HepG2 (cell line): Measurements from ENCODE around the gene SELENOS. TPM values are rescaled to one million over a fixed set of nuclear protein-coding genes. Genes with fewer than 3 reads are reported as not detected.
A peak's percentile ranks its signal among the peaks of the same experiment; 100 is the strongest.

Source experiments
- CREB1 ChIP-seq, 2 experiments: fragments of 450-650 bp in 1 of 2; IDR thresholded peaks; 2 replicates each; pipeline ENCODE4 v1.6.1; 2016 to 2017; ENCODE audit warnings: control low read depth in 1 of 2, mild to moderate bottlenecking in 1 of 2, missing compliant biosample characterization in 1 of 2, missing genetic modification characterization in 1 of 2
- CTCF ChIP-seq: sonication (generic); formaldehyde crosslinking; IDR thresholded peaks from 2 replicates; pipeline ENCODE4 v1.5.0; 2020; ENCODE audit warnings: mild to moderate bottlenecking, missing genetic modification reagents, moderate library complexity
- KLF12 ChIP-seq: sonication (generic); formaldehyde crosslinking; IDR thresholded peaks from 2 replicates; pipeline ENCODE4 v1.4.0; 2020; ENCODE audit warnings: missing genetic modification reagents, borderline replicate concordance
- MNT ChIP-seq: fragments of 450-650 bp; IDR thresholded peaks from 2 replicates; pipeline ENCODE4 v1.6.1; 2016
- RXRB ChIP-seq: IDR thresholded peaks from 2 replicates; pipeline ENCODE4 v1.6.1; 2016; ENCODE audit warnings: borderline replicate concordance, missing genetic modification reagents, missing compliant biosample characterization
- SOX13 ChIP-seq, 3 experiments: fragments of 450-650 bp in 1 of 3; sonication (generic) in 1 of 3; formaldehyde crosslinking in 1 of 3; IDR thresholded peaks in 2 of 3; conservative IDR thresholded peaks in 1 of 3; 2 replicates each; pipeline versions ENCODE4 v1.5.0 to v1.6.1; 2016 to 2020; ENCODE audit warnings: antibody characterized with exemption in 1 of 3, mild to moderate bottlenecking in 1 of 3, missing compliant biosample characterization in 1 of 3, missing genetic modification reagents in 1 of 3, moderate library complexity in 1 of 3
- ZNF451 ChIP-seq: sonication (generic); formaldehyde crosslinking; IDR thresholded peaks from 2 replicates; pipeline ENCODE4 v1.5.0; 2020; ENCODE audit warnings: mild to moderate bottlenecking, missing genetic modification reagents
- polyA plus RNA-seq, 8 experiments: library from polyadenylated mRNA; depleted of rRNA in 3 of 8; stranded (reverse) in 7 of 8; unstranded in 1 of 8; fragments of >200 nt; fragmentation: Illumina TruSeq in 4 of 8; extraction: Trizol in 4 of 8; gene quantifications; 2 replicates each; pipeline versions ENCODE4 v1.2.1 to v1.2.3, GENCODE V29; 2011 to 2016; ENCODE audit warnings: low read depth in 4 of 8, missing spikeins in 1 of 8, mixed read lengths in 1 of 8; ENCODE audit not compliant: insufficient read depth in 1 of 8
- total RNA-seq, 5 experiments: library from RNA; depleted of rRNA; stranded (reverse); fragments of >200 nt; fragmentation: Illumina TruSeq; extraction: Trizol; gene quantifications; 2 replicates each; pipeline ENCODE4 v1.2.3, GENCODE V29; 2016; ENCODE audit warnings: low read depth in 1 of 5
- TF ChIP-seq, protein P1 (sequence below), 2 experiments: fragments of 450-650 bp in 1 of 2; sonication (generic) in 1 of 2; formaldehyde crosslinking in 1 of 2; IDR thresholded peaks; 2 replicates each; pipeline versions ENCODE4 v1.6.1 to v1.8.0; 2016 to 2022; ENCODE audit warnings: antibody characterized with exemption in 1 of 2, mild to moderate bottlenecking in 1 of 2, missing genetic modification reagents in 1 of 2
- TF ChIP-seq, protein P2 (sequence below): IDR thresholded peaks from 2 replicates; pipeline ENCODE4 v1.6.1; 2016; ENCODE audit warnings: missing genetic modification reagents, missing compliant biosample characterization
- TF ChIP-seq, protein P3 (sequence below): sonication (generic); formaldehyde crosslinking; IDR thresholded peaks from 2 replicates; pipeline ENCODE4 v1.4.0; 2020; ENCODE audit warnings: missing genetic modification reagents

SELENOS gene
- total and polyA plus RNA-seq, 2 of the 13 experiments (the other 11 are each of a cell fraction or from before 2014, with no cell fraction given), result 63.0 to 66.1 TPM

DNA sequence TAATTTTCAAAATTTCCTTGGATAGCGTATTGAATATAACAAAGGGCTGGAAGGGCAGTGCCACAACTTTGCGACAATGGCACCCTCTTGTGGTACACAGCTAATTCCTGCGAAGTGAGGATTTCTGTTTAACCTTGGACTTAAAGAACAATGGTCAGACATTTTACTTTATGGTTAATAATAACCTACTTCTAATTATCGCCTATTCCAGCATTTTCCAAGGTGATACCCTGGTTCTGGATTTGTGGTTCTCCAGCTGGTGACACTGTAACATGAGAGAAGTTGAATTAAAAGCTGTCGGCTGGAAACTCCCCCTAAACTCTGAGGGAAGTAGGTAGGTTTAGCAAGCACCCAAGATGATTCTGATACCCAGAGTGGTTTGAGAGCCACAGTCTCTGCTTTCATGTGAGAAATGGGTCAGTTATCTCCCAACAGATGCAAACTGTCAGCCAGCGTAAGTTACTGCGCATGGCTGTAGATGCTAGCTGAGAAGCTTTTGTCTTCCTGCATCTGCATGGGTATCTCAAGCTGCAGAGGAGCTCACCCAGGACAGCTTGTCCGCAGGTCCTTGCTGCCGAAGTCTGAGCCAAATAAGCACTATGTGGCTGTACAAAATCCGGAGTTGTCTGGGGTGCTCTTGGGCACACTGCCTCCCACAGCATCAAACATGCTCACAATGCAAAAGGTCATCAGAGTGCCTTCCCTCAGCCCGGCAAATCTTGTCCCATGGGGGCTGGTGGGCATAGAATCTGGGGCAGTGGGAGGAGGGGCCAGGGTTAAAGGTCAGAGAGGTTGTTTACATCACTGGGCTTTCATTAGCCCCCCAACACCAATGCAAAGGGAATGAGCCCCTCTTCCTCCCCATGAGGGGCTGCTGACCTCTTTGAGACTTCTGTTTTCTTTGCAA, 18.8 kb downstream of the SELENOS start (continued):
- TF ChIP-seq, protein P1, sequence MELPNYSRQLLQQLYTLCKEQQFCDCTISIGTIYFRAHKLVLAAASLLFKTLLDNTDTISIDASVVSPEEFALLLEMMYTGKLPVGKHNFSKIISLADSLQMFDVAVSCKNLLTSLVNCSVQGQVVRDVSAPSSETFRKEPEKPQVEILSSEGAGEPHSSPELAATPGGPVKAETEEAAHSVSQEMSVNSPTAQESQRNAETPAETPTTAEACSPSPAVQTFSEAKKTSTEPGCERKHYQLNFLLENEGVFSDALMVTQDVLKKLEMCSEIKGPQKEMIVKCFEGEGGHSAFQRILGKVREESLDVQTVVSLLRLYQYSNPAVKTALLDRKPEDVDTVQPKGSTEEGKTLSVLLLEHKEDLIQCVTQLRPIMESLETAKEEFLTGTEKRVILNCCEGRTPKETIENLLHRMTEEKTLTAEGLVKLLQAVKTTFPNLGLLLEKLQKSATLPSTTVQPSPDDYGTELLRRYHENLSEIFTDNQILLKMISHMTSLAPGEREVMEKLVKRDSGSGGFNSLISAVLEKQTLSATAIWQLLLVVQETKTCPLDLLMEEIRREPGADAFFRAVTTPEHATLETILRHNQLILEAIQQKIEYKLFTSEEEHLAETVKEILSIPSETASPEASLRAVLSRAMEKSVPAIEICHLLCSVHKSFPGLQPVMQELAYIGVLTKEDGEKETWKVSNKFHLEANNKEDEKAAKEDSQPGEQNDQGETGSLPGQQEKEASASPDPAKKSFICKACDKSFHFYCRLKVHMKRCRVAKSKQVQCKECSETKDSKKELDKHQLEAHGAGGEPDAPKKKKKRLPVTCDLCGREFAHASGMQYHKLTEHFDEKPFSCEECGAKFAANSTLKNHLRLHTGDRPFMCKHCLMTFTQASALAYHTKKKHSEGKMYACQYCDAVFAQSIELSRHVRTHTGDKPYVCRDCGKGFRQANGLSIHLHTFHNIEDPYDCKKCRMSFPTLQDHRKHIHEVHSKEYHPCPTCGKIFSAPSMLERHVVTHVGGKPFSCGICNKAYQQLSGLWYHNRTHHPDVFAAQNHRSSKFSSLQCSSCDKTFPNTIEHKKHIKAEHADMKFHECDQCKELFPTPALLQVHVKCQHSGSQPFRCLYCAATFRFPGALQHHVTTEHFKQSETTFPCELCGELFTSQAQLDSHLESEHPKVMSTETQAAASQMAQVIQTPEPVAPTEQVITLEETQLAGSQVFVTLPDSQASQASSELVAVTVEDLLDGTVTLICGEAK (IDR thresholded peaks at IDR 0.05), result no peak
- TF ChIP-seq, protein P1 (CRISPR knock-in tag; IDR thresholded peaks at IDR 0.05), result no peak
- TF ChIP-seq SOX13 (IDR thresholded peaks at IDR 0.05) (no peak), SOX13 (CRISPR knock-in tag; conservative IDR thresholded peaks at IDR 0.05 in 1 of 2, IDR thresholded peaks at IDR 0.05 in 1 of 2) (peak in 1 of 2 experiments; percentile 43; a peak in 1 of 4 replicates), ZNF451 (no peak), MNT (no peak), CTCF (peak; percentile 88), RXRB (CRISPR knock-in tag) (no peak), CREB1 (IDR thresholded peaks at IDR 0.05) (no peak), CREB1 (CRISPR knock-in tag; IDR thresholded peaks at IDR 0.05) (0 out of 2 replicates have a peak, but pooled peaks have one; percentile 19), KLF12 (no peak)
- TF ChIP-seq, protein P2, sequence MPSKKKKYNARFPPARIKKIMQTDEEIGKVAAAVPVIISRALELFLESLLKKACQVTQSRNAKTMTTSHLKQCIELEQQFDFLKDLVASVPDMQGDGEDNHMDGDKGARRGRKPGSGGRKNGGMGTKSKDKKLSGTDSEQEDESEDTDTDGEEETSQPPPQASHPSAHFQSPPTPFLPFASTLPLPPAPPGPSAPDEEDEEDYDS, result peak; percentile 14; the same call in 1 of the 2 replicates
- TF ChIP-seq, protein P3, sequence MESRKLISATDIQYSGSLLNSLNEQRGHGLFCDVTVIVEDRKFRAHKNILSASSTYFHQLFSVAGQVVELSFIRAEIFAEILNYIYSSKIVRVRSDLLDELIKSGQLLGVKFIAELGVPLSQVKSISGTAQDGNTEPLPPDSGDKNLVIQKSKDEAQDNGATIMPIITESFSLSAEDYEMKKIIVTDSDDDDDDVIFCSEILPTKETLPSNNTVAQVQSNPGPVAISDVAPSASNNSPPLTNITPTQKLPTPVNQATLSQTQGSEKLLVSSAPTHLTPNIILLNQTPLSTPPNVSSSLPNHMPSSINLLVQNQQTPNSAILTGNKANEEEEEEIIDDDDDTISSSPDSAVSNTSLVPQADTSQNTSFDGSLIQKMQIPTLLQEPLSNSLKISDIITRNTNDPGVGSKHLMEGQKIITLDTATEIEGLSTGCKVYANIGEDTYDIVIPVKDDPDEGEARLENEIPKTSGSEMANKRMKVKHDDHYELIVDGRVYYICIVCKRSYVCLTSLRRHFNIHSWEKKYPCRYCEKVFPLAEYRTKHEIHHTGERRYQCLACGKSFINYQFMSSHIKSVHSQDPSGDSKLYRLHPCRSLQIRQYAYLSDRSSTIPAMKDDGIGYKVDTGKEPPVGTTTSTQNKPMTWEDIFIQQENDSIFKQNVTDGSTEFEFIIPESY (CRISPR knock-in tag), result 0 out of 2 replicates have a peak, but pooled peaks have one; percentile 16
